H1 (cell line): ENCODE data around the gene CCDC78. TPM values are rescaled to one million over a fixed set of nuclear protein-coding genes. Genes with fewer than 3 reads are reported as not detected.
A peak's percentile ranks its signal among the peaks of the same experiment; 100 is the strongest.

ENCODE experiments used
- CTCF ChIA-PET: fragments of 300-600 bp; sonication (Branson Sonifier 250); formaldehyde crosslinking; loops from one replicate; lab custom pipeline; 2021; ENCODE audit not compliant: partially characterized antibody; lab: Charles Lee
- POLR2A ChIA-PET: fragments of 300-600 bp; sonication (Branson Sonifier 250); formaldehyde crosslinking; loops from one replicate; lab custom pipeline; 2021; ENCODE audit warnings: inconsistent platforms; ENCODE audit not compliant: partially characterized antibody; lab: Charles Lee
- DNase-seq, 2 experiments: peaks; one replicate each; pipeline versions ENCODE4 v3.0.0 to v3.0.0-alpha.2; 2010 to 2022; ENCODE audit warnings: low spot score in 2 of 2, low read depth in 1 of 2, mixed read lengths in 1 of 2
- FAIRE-seq: peaks from 2 replicates; lab custom pipeline; 2011; peaks lifted over from hg19 to GRCh38; lab: Jason Lieb, UNC
- H2AFZ ChIP-seq: 2 replicates; pipeline ENCODE4 v1.8.1; 2012; ENCODE audit warnings: low read length, inconsistent platforms
- H2AK5ac ChIP-seq: 2 replicates; pipeline ENCODE4 v1.6.1; 2013; ENCODE audit warnings: low read depth, low read length
- H2BK120ac ChIP-seq: replicated peaks from 2 replicates; pipeline ENCODE3; 2013; ENCODE audit warnings: low read depth, low read length, inconsistent platforms
- H2BK12ac ChIP-seq: 2 replicates; pipeline ENCODE4 v1.6.1; 2013; ENCODE audit warnings: low read depth, low read length
- H2BK15ac ChIP-seq: 2 replicates; pipeline ENCODE4 v1.6.1; 2013; ENCODE audit warnings: low read length
- H2BK20ac ChIP-seq: 2 replicates; pipeline ENCODE4 v1.6.1; 2013; ENCODE audit warnings: low read length
- H2BK5ac ChIP-seq: 2 replicates; pipeline ENCODE4 v1.6.1; 2013; ENCODE audit warnings: low read depth, low read length
- H3K14ac ChIP-seq: 2 replicates; pipeline ENCODE4 v1.6.1; 2013; ENCODE audit warnings: inconsistent platforms; ENCODE audit not compliant: insufficient read length
- H3K18ac ChIP-seq: 2 replicates; pipeline ENCODE4 v1.6.1; 2013; ENCODE audit warnings: low read length; ENCODE audit errors: extremely low read depth
- H3K23ac ChIP-seq: 2 replicates; pipeline ENCODE4 v1.6.1; 2013; ENCODE audit warnings: inconsistent platforms; ENCODE audit not compliant: insufficient read length
- H3K23me2 ChIP-seq: 2 replicates; pipeline ENCODE4 v1.6.1; 2013; ENCODE audit warnings: low read depth, low read length
- H3K27ac ChIP-seq: 2 replicates; pipeline ENCODE4 v1.6.1; 2011; ENCODE audit warnings: low read depth, low read length, inconsistent platforms
- H3K27me3 ChIP-seq, 4 experiments: replicated peaks in 1 of 4; 1 replicate in 1 of 4; 2 replicates in 3 of 4; pipeline versions ENCODE4 v1.6.1 to v1.8.1; 2011 to 2013; ENCODE audit warnings: low read length in 3 of 4, mild to moderate bottlenecking in 3 of 4, inconsistent platforms in 2 of 4, mixed read lengths in 2 of 4, moderate library complexity in 1 of 4; ENCODE audit not compliant: control insufficient read depth in 3 of 4, insufficient read depth in 3 of 4; ENCODE audit errors: extremely low read depth in 1 of 4
- H3K36me3 ChIP-seq, 4 experiments: 2 replicates each; pipeline versions ENCODE4 v1.6.1 to v1.8.1; 2011 to 2013; ENCODE audit warnings: mild to moderate bottlenecking in 4 of 4, low read length in 3 of 4, moderate library complexity in 2 of 4, control low read depth in 1 of 4, inconsistent platforms in 1 of 4; ENCODE audit not compliant: insufficient read depth in 4 of 4, control insufficient read depth in 2 of 4
- H3K4ac ChIP-seq: replicated peaks from 2 replicates; pipeline ENCODE3; 2013; ENCODE audit warnings: low read length, low read depth, mixed read lengths, inconsistent platforms; ENCODE audit not compliant: insufficient read length
- H3K4me1 ChIP-seq, 4 experiments: replicated peaks in 1 of 4; 1 replicate in 1 of 4; 2 replicates in 3 of 4; pipeline versions ENCODE4 v1.6.1 to v1.8.1; 2011 to 2013; ENCODE audit warnings: low read length in 3 of 4, inconsistent platforms in 2 of 4, mixed read lengths in 1 of 4; ENCODE audit not compliant: insufficient read depth in 4 of 4, control insufficient read depth in 3 of 4
- H3K4me2 ChIP-seq, 2 experiments: 2 replicates each; pipeline versions ENCODE4 v1.6.1 to v1.8.1; 2011 to 2013; ENCODE audit warnings: low read depth in 2 of 2, low read length in 2 of 2, control low read depth in 1 of 2, inconsistent platforms in 1 of 2, mild to moderate bottlenecking in 1 of 2; ENCODE audit not compliant: insufficient read depth in 1 of 2
- H3K4me3 ChIP-seq, 4 experiments: fragments of 200-600, 300-600 bp in 1 of 4; sonication (generic), shearing (Covaris generic), sonication (Bioruptor Twin) in 1 of 4; 2 replicates each; pipeline versions ENCODE4 v1.5.1 to v1.8.1; 2011 to 2016; ENCODE audit warnings: low read length in 4 of 4, low read depth in 3 of 4, control low read depth in 2 of 4, inconsistent platforms in 2 of 4, mild to moderate bottlenecking in 2 of 4, mixed read lengths in 1 of 4, moderate library complexity in 1 of 4; ENCODE audit not compliant: insufficient read depth in 2 of 4; ENCODE audit errors: extremely low read depth in 1 of 4
- H3K56ac ChIP-seq: replicated peaks from 2 replicates; pipeline ENCODE3; 2013; ENCODE audit warnings: low read depth, mild to moderate bottlenecking, mixed read lengths, low read length, inconsistent platforms; ENCODE audit not compliant: insufficient read length
- H3K79me1 ChIP-seq: 2 replicates; pipeline ENCODE4 v1.6.1; 2013; ENCODE audit warnings: low read depth, low read length, control low read depth
- H3K79me2 ChIP-seq, 2 experiments: 2 replicates each; pipeline versions ENCODE4 v1.6.1 to v1.8.1; 2012 to 2013; ENCODE audit warnings: low read length in 2 of 2, mild to moderate bottlenecking in 2 of 2, inconsistent platforms in 1 of 2; ENCODE audit not compliant: insufficient read depth in 2 of 2, control insufficient read depth in 1 of 2
- H3K9ac ChIP-seq, 4 experiments: replicated peaks in 1 of 4; 1 replicate in 1 of 4; 2 replicates in 3 of 4; pipeline versions ENCODE4 v1.6.1 to v1.8.1; 2011 to 2013; ENCODE audit warnings: low read depth in 3 of 4, low read length in 3 of 4, control low read depth in 2 of 4, mild to moderate bottlenecking in 2 of 4, moderate library complexity in 2 of 4, inconsistent platforms in 1 of 4; ENCODE audit errors: extremely low read depth in 1 of 4
- H3K9me3 ChIP-seq, 2 experiments: 2 replicates each; pipeline versions ENCODE4 v1.6.1 to v1.8.1; 2012 to 2013; ENCODE audit warnings: mild to moderate bottlenecking in 2 of 2, moderate library complexity in 2 of 2, control low read depth in 1 of 2, inconsistent platforms in 1 of 2, low read depth in 1 of 2, low read length in 1 of 2, mixed read lengths in 1 of 2; ENCODE audit not compliant: insufficient read depth in 2 of 2
- H4K20me1 ChIP-seq, 2 experiments: replicated peaks in 1 of 2; 2 replicates each; pipeline versions ENCODE3 to v1.8.1; 2011 to 2013; ENCODE audit warnings: inconsistent platforms in 2 of 2, low read length in 2 of 2, mild to moderate bottlenecking in 1 of 2; ENCODE audit not compliant: insufficient read depth in 2 of 2, control insufficient read depth in 1 of 2
- H4K5ac ChIP-seq: 2 replicates; pipeline ENCODE4 v1.6.1; 2013; ENCODE audit warnings: low read length, low read depth, mixed read lengths, inconsistent platforms; ENCODE audit not compliant: insufficient read length
- H4K8ac ChIP-seq: 2 replicates; pipeline ENCODE4 v1.8.0; 2013; ENCODE audit warnings: mild to moderate bottlenecking, moderate library complexity, low read length, inconsistent platforms; ENCODE audit not compliant: insufficient read depth; ENCODE audit errors: extremely low read depth
- H4K91ac ChIP-seq: replicated peaks from 2 replicates; pipeline ENCODE3; 2013; ENCODE audit warnings: low read length, mixed read lengths, inconsistent platforms; ENCODE audit not compliant: insufficient read length
- CHD1 ChIP-seq: IDR thresholded peaks from 2 replicates; pipeline ENCODE4 v1.6.1; 2012; ENCODE audit warnings: low read depth, low read length, improper control_type of control experiment
- EZH2 ChIP-seq: fragments of 200-600 bp; sonication (generic); IDR thresholded peaks from 2 replicates; pipeline ENCODE4 v1.7.1; 2012; ENCODE audit warnings: low read depth, mild to moderate bottlenecking, moderate library complexity, low read length, inconsistent platforms; ENCODE audit not compliant: severe bottlenecking
- WGBS, 2 experiments: shearing (Covaris generic) in 1 of 2; methylation state at CpG; one replicate each; pipeline versions ENCODE4 v1.1.6 to v1.1.7; 2013 to 2015; ENCODE audit warnings: low lambda C conversion rate in 2 of 2, mixed read lengths in 2 of 2, inconsistent platforms in 1 of 2, low coverage in 1 of 2, missing lambda C conversion rate in 1 of 2; ENCODE audit not compliant: insufficient replicate concordance in 2 of 2, insufficient coverage in 1 of 2, insufficient read length in 1 of 2; ENCODE audit errors: extremely low coverage in 1 of 2, missing lambda C conversion rate in 1 of 2; 5-methylcytosine and 5-hydroxymethylcytosine counted together
- polyA plus RNA-seq, 7 experiments: library from polyadenylated mRNA; depleted of rRNA in 3 of 7; stranded (reverse) in 5 of 7; unstranded in 2 of 7; fragments of >200 nt in 5 of 7; fragments of 200-250 nt in 2 of 7; gene quantifications; 1 replicate in 5 of 7; 2 replicates in 1 of 7; 4 replicates in 1 of 7; pipeline versions ENCODE4 v1.2.1 to v1.2.3, GENCODE V29; 2011 to 2013; ENCODE audit warnings: missing spikeins in 2 of 7, mixed read lengths in 2 of 7
- total RNA-seq: library from RNA; stranded (reverse); fragmentation: NEBNext Ultra II Directional; extraction: Animal tissue kit (Norgen Biotek cat#: 25700); gene quantifications from 2 replicates; pipeline ENCODE4 v1.2.1, GENCODE V29; 2021

CCDC78 gene
- total and polyA plus RNA-seq, 2 of the 8 experiments (the other 6 are each of a cell fraction or from before 2014, with no cell fraction given), result 7.1 to 8.5 TPM

DNA sequence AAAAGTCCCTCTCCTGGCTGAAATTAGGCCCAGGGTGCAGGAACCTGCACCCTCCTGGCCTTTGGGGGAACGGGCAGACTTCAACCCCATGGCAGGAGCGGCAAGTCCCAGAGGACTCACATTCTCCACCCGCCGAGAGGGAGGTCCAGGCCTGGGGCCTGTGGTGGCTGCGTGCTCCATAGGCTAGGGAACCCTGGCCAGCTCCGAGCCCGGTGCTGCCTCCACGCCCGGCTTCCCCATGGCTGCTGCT is 130 bp downstream of the CCDC78 start:
- H3K27ac ChIP-seq, result no peak overlapping the region
- peak overlapping the region; percentile 81 to 93 for H3K4me2 ChIP-seq
- H2BK5ac ChIP-seq, result no peak overlapping the region
- H3K4ac ChIP-seq, result no peak overlapping the region
- no peak overlapping the region for H3K9ac ChIP-seq
- H3K4me1 ChIP-seq, result peaks cover 0 to 14% (median 8%) of the 10 kb centered on the region in 4 experiments; a peak in 5 of 7 replicates
- DNase-seq (no peak), FAIRE-seq (no peak)
- H3K36me3 ChIP-seq, result peaks cover 0 to 6% (median 0%) of the 10 kb centered on the region in 4 experiments; a peak in 1 of 8 replicates
- ChIA-PET CTCF (interaction anchor here (0.9 to 35.8 kb wide), 5 partner anchors 9 to 330 kb away, joined by 3 to 977 read pairs (median 424); partner anchors contain the start of genes ANTKMT, CCDC78, CHTF18 and CIAO3), POLR2A (interaction anchor here (0.8 to 23.0 kb wide), 14 partner anchors 1 to 77 kb away, joined by 3 to 353 read pairs (median 6); partner anchors contain the start of genes ANTKMT, CCDC78, CHTF18 and CIAO3)
- no peak overlapping the region for H2AFZ ChIP-seq
- H3K9me3 ChIP-seq, result no peaks in the 10 kb centered on the region; a peak in 1 of 4 replicates
- H2BK15ac ChIP-seq, result peak overlapping the region; percentile 81; the same call in 1 of the 2 replicates
- peak overlapping the region; percentile 33 to 83 (median 50); a peak in 4 of 8 replicates for H3K4me3 ChIP-seq
- no peak overlapping the region for H3K56ac ChIP-seq
- no peak overlapping the region for H3K23ac ChIP-seq
- peaks cover 3 to 12% of the 10 kb centered on the region in 2 experiments for H4K20me1 ChIP-seq
- H4K8ac ChIP-seq, result peak overlapping the region; percentile 57
- H3K23me2 ChIP-seq, result peaks cover 19% of the 10 kb centered on the region; the same call in 1 of the 2 replicates
- peaks cover 0 to 16% (median 5%) of the 10 kb centered on the region in 4 experiments; a peak in 4 of 7 replicates for H3K27me3 ChIP-seq
- peak; percentile 23 for TF ChIP-seq EZH2
- TF ChIP-seq CHD1, result no peak
- TF ChIP-seq, all 59 proteins: peak for 1
- no peak overlapping the region for H2BK20ac ChIP-seq
- H3K79me1 ChIP-seq, result no peaks in the 10 kb centered on the region
- no peak overlapping the region for H2AK5ac ChIP-seq
- WGBS, 2 experiments, result 43% methylated on average over 9 of the region's 9 CpGs; no CpG with 5 or more reads in 1 of the 2 experiments
- no peaks in the 10 kb centered on the region for H3K79me2 ChIP-seq
- H3K18ac ChIP-seq, result 0 out of 2 replicates have a peak overlapping the region, but pooled peaks have one; percentile 71
- no peak overlapping the region for H4K91ac ChIP-seq
- H4K5ac ChIP-seq, result no peak overlapping the region
- 0 out of 2 replicates have a peak overlapping the region, but pooled peaks have one; percentile 68 for H2BK12ac ChIP-seq
- H3K14ac ChIP-seq, result no peak overlapping the region
- no peak overlapping the region for H2BK120ac ChIP-seq
